Activated T-helper 1 cell treated with anti-CD3 and anti-CD28 coated beads, Interleukin-2, amount 50 U/mL, for 16 hours (primary cell): ENCODE data around the gene RTN4R.
A peak's percentile ranks its signal among the peaks of the same experiment; 100 is the strongest.

Experiments
- DNase-seq, 2 donors: peaks; one replicate each; pipeline ENCODE4 v3.0.0-alpha.2; 2020; ENCODE audit warnings: low read depth in 1 of 2, low spot score in 1 of 2

Gene RTN4R

GRCh38 chr22:20218987-20219386 is 49.1 kb downstream of the RTN4R start:
- DNase-seq = no peak

- no peak for DNase-seq
Measured at GRCh38 chr22:20218326-20218872, 49.7 kb downstream of the RTN4R start.

- no peak for DNase-seq
Measured at GRCh38 chr22:20217563-20217962, 50.6 kb downstream of the RTN4R start.

DNA sequence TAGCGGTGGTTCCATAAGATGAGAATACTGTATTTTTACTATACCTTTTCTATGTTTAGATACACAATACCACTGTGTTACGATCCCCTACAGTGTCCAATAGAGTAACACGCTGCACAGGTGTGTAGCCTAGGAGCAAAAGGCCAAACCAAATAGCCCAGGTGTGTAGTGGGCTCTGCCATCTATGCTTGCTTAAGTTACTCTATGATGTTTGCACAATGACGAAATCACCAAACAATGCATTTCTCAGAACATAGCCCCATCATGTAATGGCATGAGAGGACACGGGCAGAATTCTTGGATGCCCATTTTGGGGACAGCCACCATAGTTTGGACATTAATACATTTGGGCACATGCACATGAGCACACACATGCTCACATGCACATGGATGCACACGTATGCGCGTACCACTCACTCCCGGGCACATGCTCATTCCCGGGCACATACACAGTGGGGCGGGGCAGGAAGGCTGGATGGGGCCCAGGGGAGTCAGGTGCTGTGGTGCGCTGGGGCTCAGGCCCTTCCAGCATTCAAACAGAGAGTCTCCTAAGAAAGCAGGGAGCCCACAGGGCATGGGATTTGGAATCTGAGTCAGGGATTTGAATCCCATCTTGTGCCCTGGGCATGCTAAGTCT is 51.1 kb downstream of the RTN4R start:
- DNase-seq = no peak

- no peak for DNase-seq
Measured at GRCh38 chr22:20215742-20216141, 52.4 kb downstream of the RTN4R start.

DNA sequence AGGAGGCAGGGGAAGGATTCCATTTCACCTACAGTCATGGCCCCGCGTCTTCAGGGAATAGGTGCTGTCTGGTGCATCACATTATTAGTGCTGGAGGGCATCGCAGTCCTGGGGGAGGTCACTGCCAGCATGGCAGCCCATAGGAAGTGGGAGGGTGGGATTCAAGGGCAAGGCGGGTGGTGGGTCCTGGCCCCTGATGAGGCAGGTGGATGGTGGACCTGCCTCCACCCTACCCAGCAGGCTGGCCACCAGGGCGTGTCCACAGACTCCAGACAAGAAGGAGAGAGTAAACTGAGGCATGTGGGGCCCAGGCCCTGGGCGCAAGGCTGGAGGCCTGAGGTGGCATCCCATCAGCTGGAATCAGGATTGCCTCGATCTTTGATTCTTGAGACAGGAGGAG is 53.3 kb downstream of the RTN4R start:
- no peak for DNase-seq

DNA sequence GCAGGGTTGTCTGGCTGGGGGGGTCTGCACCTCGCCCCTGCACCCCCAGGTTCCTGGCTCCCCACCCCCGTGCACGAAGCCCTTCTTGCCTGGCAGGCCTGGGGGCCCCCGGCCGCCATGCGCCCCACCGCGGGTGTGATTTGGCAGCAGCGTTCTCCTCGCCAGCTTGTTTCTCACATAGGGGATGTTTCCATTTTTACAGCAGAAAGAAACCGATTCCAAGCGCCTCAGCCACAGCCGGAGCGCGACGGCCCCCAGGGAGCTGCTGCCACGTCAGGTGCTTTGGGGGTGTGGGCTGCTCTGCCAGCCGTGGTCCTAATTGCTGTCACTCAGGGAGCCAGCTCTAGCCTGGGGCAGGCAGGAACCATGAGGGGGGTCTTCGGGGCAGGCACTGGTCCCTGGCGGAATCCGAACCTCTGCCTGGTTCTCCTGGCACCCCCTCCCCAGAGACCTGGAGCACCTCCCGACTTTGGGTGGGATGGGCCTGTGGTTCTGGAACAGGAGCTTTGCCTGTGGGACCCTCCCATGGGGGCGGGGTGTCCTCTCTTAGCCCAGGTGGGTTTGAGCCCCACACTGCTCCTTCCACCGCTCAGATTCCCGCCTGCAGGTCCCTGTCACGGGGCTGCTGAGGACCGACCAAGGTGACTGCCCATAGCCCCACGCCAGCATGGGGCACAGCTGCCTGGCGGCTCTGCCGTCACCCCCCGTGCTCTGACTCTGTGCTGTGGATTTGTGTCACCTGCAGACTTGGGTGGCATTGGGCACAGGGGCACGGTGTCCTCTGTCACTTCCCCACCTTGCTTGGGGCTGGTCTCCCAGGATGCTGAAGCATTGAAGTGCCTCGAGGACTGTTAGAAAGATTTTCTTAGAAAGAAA is 54.0 kb downstream of the RTN4R start:
- no peak for DNase-seq

DNA sequence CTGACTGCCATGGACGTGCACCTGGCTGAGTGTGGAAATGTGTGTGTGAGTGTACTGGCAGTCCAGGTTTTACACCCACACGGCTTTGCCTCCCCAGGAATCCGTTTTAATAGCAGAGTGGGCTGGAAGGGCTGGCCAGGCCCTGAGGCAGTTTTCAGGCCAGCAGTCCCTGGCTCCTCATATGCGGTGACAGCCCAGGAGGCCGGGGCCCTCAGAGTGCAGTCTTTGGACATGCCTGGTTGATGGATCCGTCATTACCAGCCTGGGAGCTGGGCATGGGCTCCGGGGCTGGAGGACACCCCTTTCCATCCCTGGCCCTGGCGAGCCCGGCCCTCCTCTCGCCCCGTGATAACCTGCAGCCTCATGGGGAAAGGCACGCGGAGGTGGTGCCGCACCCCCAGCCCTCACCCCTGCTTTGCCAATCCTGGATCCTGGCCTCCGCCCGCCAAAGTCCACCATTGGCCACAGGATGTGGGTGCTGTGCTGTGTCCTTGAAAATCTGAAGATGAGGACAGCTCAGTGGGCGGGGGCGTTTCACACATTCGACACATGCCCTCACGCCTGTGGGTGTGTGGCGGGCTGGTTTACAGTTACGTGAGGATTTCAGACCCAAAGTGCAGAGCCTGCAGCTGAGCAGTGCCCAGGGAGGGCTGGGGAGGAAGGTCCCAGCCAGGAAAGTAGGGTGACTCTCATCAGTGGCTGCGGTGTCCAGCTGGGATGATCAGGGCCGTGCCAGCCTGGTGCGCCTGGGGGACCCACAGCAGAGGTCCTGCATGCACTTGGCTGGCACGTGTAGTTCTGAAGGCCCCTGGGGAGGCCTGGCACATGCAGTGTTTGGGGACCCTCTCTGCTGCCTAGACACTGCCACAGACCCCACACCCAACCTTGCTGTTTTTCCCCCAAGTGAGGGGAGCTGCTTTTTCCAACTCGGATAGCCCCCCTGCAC is 55.1 kb downstream of the RTN4R start:
- no peak for DNase-seq

DNA sequence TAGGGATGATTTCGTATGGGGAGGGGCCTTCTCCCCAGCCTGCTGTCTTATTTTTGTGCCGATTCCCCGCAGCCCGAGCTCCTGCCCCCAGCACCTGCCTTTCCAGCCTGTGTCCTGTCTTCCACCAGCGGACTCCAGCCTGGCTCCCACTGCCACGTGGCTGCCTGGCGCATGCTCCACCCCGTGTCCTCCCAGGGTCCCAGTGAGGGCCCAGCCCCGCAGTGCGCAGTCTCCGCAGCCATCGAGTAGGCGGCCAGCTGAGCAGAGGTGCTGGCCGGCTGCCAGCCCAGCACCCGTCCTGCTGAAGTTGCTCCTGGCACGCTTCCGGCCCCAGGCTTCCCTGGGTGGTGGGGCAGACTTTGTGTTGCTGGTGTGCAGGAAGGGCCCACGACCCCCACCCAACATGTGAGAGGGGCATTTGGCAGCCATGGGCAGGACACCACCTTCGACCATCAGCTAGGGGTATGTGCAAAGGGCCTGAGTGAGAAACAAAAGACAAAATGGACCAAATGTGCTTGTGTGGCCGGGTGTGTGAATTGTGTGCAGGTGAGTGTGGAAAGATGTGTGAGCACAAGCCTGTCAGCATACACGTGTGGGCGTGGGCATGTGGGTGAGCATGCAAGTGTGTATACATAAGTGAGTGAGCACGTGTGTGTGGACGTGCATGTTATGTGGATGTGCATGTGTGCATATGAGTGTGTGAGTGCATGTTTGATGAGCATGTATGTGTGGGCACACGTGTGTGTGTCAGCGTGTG is 55.9 kb downstream of the RTN4R start:
- no peak for DNase-seq

- DNase-seq = no peak
Measured at GRCh38 chr22:20211409-20211996, 56.6 kb downstream of the RTN4R start.

- no peak for DNase-seq
Measured at GRCh38 chr22:20210473-20211059, 57.6 kb downstream of the RTN4R start.

- no peak for DNase-seq
Measured at GRCh38 chr22:20209761-20210250, 58.3 kb downstream of the RTN4R start.

GRCh38 chr22:20208713-20209310 is 59.3 kb downstream of the RTN4R start:
- DNase-seq = no peak

- no peak for DNase-seq
Measured at GRCh38 chr22:20207277-20208025, 60.7 kb downstream of the RTN4R start.

- no peak for DNase-seq
Measured at GRCh38 chr22:20206709-20207215, 61.4 kb downstream of the RTN4R start.

- peak; percentile 37 to 43 for DNase-seq
Measured at GRCh38 chr22:20205964-20206708, 62.0 kb downstream of the RTN4R start.

DNA sequence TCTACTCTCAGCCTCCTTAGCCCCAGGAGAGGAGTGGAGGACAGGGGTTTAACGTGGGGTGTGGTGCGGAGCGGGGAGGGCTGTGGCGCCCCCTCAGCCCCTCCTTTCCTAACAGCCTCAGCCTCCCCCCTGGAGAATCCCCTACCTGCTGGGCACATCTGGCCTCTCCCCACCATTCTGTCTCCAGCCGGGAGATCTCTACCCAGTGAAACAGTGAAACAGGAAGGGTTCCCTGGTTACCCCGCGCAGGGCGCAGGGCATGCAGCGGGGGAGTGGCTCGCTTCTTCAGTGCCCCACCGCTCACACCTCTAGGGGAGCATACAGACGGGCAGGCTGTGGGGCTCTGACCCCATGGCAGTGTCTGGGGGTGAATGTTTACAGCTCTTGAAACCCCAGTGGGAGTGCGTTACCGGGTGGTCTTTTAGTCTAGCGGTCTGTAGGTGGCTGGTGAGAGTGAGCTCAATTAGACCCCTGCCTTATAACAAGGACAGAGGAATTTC is 62.6 kb downstream of the RTN4R start:
- DNase-seq = no peak
